GM12878 (cell line): ENCODE measurements around the gene PSAT1. TPM values are rescaled to one million over a fixed set of nuclear protein-coding genes. Genes with fewer than 3 reads are reported as not detected.

Experiments used
- ATAC-seq: fragments of 200-7000 bp; cut with Tn5 transposase; 3 replicates; pipeline ENCODE4 v1.9.1; 2020; ENCODE audit warnings: mild to moderate bottlenecking, moderate library complexity
- BruUV-seq: library from RNA; stranded (reverse); fragments of 400-500 nt; replicated peaks from 2 replicates; lab custom pipeline; 2021; lab: Mats Ljungman, UMichigan
- CTCF ChIA-PET: fragments of 300-600 bp; sonication (Branson Sonifier 250); formaldehyde crosslinking; extraction: SDS; loops from one replicate; lab custom pipeline; 2021; ENCODE audit warnings: inconsistent platforms; lab: Yijun Ruan, JAX
- POLR2A ChIA-PET: fragments of 350-600 bp; formaldehyde crosslinking; extraction: SDS; loops from one replicate; lab custom pipeline; 2021; ENCODE audit warnings: inconsistent platforms; lab: Charles Lee
- RAD21 ChIA-PET: fragments of 300-600 bp; sonication (Branson Sonifier 250); formaldehyde crosslinking; loops from one replicate; lab custom pipeline; 2023; ENCODE audit warnings: antibody characterized with exemption; ENCODE audit not compliant: unreplicated experiment; lab: Charles Lee
- SMC1A ChIA-PET: fragments of 300-600 bp; sonication (Branson Sonifier 250); formaldehyde crosslinking; loops from one replicate; lab custom pipeline; 2023; ENCODE audit not compliant: unreplicated experiment, uncharacterized antibody; lab: Charles Lee
- DNase-seq: peaks from one replicate; pipeline ENCODE4 v3.0.0-alpha.2; 2011; ENCODE audit warnings: low read depth, low spot score
- FAIRE-seq: peaks from 3 replicates; lab custom pipeline; 2011; peaks lifted over from hg19 to GRCh38; lab: Jason Lieb, UNC
- H2AFZ ChIP-seq: 2 replicates; pipeline ENCODE4 v1.6.0; 2011; ENCODE audit warnings: low read depth, low read length, control low read depth; ENCODE audit not compliant: control insufficient read depth
- H3K27ac ChIP-seq: 2 replicates; pipeline ENCODE4 v1.5.1; 2011; ENCODE audit warnings: control low read depth; ENCODE audit not compliant: control insufficient read depth, insufficient read depth
- H3K27me3 ChIP-seq, 2 experiments: replicated peaks in 1 of 2; 2 replicates each; pipeline versions ENCODE4 v1.6.0 to v1.6.1; 2011; ENCODE audit warnings: low read length in 1 of 2; ENCODE audit not compliant: control insufficient read depth in 2 of 2, insufficient read depth in 2 of 2
- H3K36me3 ChIP-seq, 2 experiments: 2 replicates each; pipeline ENCODE4 v1.5.1; 2011; ENCODE audit warnings: low read length in 1 of 2; ENCODE audit not compliant: control insufficient read depth in 2 of 2, insufficient read depth in 2 of 2
- H3K4me1 ChIP-seq: 2 replicates; pipeline ENCODE4 v1.6.1; 2011; ENCODE audit warnings: mild to moderate bottlenecking, low read length, moderate library complexity, mixed read lengths; ENCODE audit not compliant: control insufficient read depth, insufficient read depth
- H3K4me2 ChIP-seq: 2 replicates; pipeline ENCODE4 v1.6.0; 2011; ENCODE audit warnings: control low read depth; ENCODE audit not compliant: control insufficient read depth, insufficient read depth
- H3K4me3 ChIP-seq: fragments of 200-600 bp; sonication (generic); 2 replicates; pipeline ENCODE4 v1.5.1; 2016
- H3K79me2 ChIP-seq: 2 replicates; pipeline ENCODE4 v1.6.0; 2011; ENCODE audit warnings: low read length; ENCODE audit not compliant: control insufficient read depth, insufficient read depth
- H3K9ac ChIP-seq: 2 replicates; pipeline ENCODE4 v1.8.0; 2011; ENCODE audit warnings: low read length, control low read depth, mixed read lengths; ENCODE audit not compliant: control insufficient read depth, insufficient read depth
- H3K9me3 ChIP-seq: replicated peaks from 3 replicates; pipeline ENCODE4 v1.5.1; 2011; ENCODE audit warnings: mild to moderate bottlenecking, low read length; ENCODE audit not compliant: control insufficient read depth, insufficient read depth
- H4K20me1 ChIP-seq: 2 replicates; pipeline ENCODE4 v1.6.0; 2011; ENCODE audit not compliant: control insufficient read depth, insufficient read depth
- ATF7 ChIP-seq: fragments of 450-650 bp; IDR thresholded peaks from 2 replicates; pipeline ENCODE4 v1.6.1; 2016; ENCODE audit warnings: low read depth, mild to moderate bottlenecking
- GABPA ChIP-seq: IDR thresholded peaks from 2 replicates; pipeline ENCODE4 v1.6.1; 2014; ENCODE audit warnings: antibody characterized with exemption, low read depth, mild to moderate bottlenecking, inconsistent platforms
- JUND ChIP-seq: IDR thresholded peaks from 2 replicates; pipeline ENCODE4 v1.6.1; 2012; ENCODE audit warnings: low read depth, mild to moderate bottlenecking, low read length, improper control_type of control experiment, moderate library complexity
- NFYA ChIP-seq: IDR thresholded peaks from 2 replicates; pipeline ENCODE4 v1.6.1; 2011; ENCODE audit warnings: low read depth, mild to moderate bottlenecking, low read length, improper control_type of control experiment, borderline replicate concordance
- POLR2AphosphoS5 ChIP-seq: IDR thresholded peaks from 2 replicates; pipeline ENCODE4 v1.6.1; 2011; ENCODE audit warnings: mild to moderate bottlenecking, low read length, inconsistent platforms
- RAD51 ChIP-seq: fragments of 450-650 bp; IDR thresholded peaks from 2 replicates; pipeline ENCODE4 v1.6.1; 2016; ENCODE audit warnings: moderate library complexity, mild to moderate bottlenecking, inconsistent platforms
- SREBF2 ChIP-seq: IDR thresholded peaks from 2 replicates; pipeline ENCODE4 v1.6.1; 2012; ENCODE audit warnings: mild to moderate bottlenecking, low read length
- SUPT20H ChIP-seq: IDR thresholded peaks from 2 replicates; pipeline ENCODE4 v1.6.1; 2011; ENCODE audit warnings: low read depth, mild to moderate bottlenecking, low read length, moderate library complexity, borderline replicate concordance; ENCODE audit not compliant: control insufficient read depth
- ZBED1 ChIP-seq: IDR thresholded peaks from 2 replicates; pipeline ENCODE4 v1.6.1; 2016; ENCODE audit warnings: borderline replicate concordance
- WGBS: methylation state at CpG from one replicate; pipeline ENCODE4 v1.1.6; 2016; ENCODE audit warnings: low lambda C conversion rate; ENCODE audit not compliant: insufficient replicate concordance, insufficient coverage; ENCODE audit errors: missing lambda C conversion rate; 5-methylcytosine and 5-hydroxymethylcytosine counted together
- in situ Hi-C: fragments of 300-500 bp; cut with MboI; formaldehyde crosslinking; loops from 9 replicates; pipeline ENCODE4 v1.14.3; 2018; ENCODE audit warnings: mixed read lengths
- intact Hi-C: fragments of 100-400 bp; cut with micrococcal nuclease; formaldehyde crosslinking; loops from one replicate; pipeline ENCODE4 v1.14.2; 2022; ENCODE audit not compliant: unreplicated experiment
- polyA plus RNA-seq, 11 experiments: library from polyadenylated mRNA; depleted of rRNA in 4 of 11; unstranded in 6 of 11; stranded (reverse) in 5 of 11; fragments of >200 nt; fragmentation: Nextera tagmentation in 4 of 11; fragmentation: Illumina TruSeq in 1 of 11; extraction: Ambion mirVana in 4 of 11; extraction: Trizol in 1 of 11; gene quantifications; 1 replicate in 1 of 11; 2 replicates in 10 of 11; pipeline versions ENCODE4 v1.2.1 to v1.2.3, GENCODE V29; 2011 to 2016; ENCODE audit warnings: inconsistent platforms in 2 of 11, missing spikeins in 2 of 11, low read depth in 1 of 11
- total RNA-seq, 4 experiments: library from RNA; depleted of rRNA in 3 of 4; stranded (reverse); fragments of >200 nt in 3 of 4; fragmentation: Illumina TruSeq in 1 of 4; extraction: Trizol in 1 of 4; gene quantifications; 2 replicates each; pipeline versions ENCODE4 v1.2.1 to v1.2.3, GENCODE V29; 2013 to 2021
- TF ChIP-seq, protein P1 (sequence below), 3 experiments: IDR thresholded peaks in 2 of 3; conservative IDR thresholded peaks in 1 of 3; 2 replicates each; pipeline ENCODE4 v1.5.1; 2011; ENCODE audit warnings: low read depth in 3 of 3, low read length in 3 of 3, mild to moderate bottlenecking in 3 of 3, control low read depth in 2 of 3, moderate library complexity in 2 of 3, inconsistent platforms in 1 of 3, mixed read lengths in 1 of 3; ENCODE audit not compliant: control insufficient read depth in 2 of 3, insufficient read depth in 1 of 3; ENCODE audit errors: extremely low read depth in 1 of 3
- TF ChIP-seq, protein P2 (sequence below): IDR thresholded peaks from 2 replicates; pipeline ENCODE4 v1.6.1; 2012; ENCODE audit warnings: low read depth, low read length, improper control_type of control experiment
- TF ChIP-seq, protein P3 (sequence below): fragments of 450-650 bp; IDR thresholded peaks from 2 replicates; pipeline ENCODE4 v1.6.1; 2017; ENCODE audit warnings: low read depth, mild to moderate bottlenecking, moderate library complexity

PSAT1 gene
- total and polyA plus RNA-seq, 10 of the 15 experiments (the other 5 are each of a cell fraction or from before 2014, with no cell fraction given), result 35.1 to 126 (median 51.9) TPM

DNA sequence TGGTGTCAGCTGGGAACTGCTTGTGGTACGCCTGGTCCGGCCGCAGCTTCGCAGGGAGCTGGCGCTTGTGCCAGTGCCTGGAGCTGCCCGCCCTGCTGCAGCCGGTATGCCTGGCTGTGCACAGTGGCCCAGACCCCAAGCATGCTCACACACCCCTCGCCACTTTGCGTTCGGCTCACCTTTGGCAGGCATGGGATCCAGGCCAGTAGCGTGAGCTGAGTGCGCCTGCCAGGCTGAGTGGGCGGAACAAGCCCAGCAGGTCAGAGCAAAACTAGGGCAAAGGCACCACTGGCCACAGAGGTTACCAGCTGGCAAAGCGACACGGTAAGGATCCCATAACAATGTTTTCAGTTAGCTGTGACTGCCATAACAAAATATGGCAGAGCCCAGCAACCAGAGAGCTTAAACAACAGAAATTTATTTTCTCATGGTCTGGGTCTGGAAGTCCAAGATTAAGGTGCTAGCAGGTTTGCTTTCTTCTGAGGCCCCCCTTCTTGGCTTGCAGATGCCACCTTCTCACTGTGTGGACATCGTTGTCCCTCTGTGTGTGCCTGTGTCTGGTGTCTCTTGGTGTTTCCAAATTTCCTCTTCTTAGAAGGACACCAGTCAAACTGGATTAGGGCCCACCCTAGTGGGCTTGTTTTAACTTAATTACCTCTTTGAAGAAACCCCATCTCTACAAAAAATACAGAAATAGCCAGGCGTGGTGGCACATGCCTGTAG is 61.6 kb downstream of the PSAT1 start:
- H3K9ac ChIP-seq, result no peak overlapping the region
- WGBS, result 88% methylated on average over 16 of the region's 17 CpGs
- no peaks in the 10 kb centered on the region for H4K20me1 ChIP-seq
- no peaks in the 10 kb centered on the region for H3K27me3 ChIP-seq
- H3K36me3 ChIP-seq, result no peaks in the 10 kb centered on the region
- no peak for TF ChIP-seq GABPA
- no peaks in the 10 kb centered on the region for H3K79me2 ChIP-seq
- no peaks in the 10 kb centered on the region; the same call in 1 of the 2 replicates for H3K4me1 ChIP-seq
- no peak for ATAC-seq
- ChIA-PET SMC1A (no interaction called here), POLR2A (no interaction called here), CTCF (interaction anchor here (0.9 to 2.5 kb wide), 3 partner anchors 7 to 119 kb away, joined by 3 to 19 read pairs (median 4); no protein-coding TSS in a partner anchor), RAD21 (interaction anchor here (1.7 kb wide), 1 partner anchor 11 kb away, joined by 4 read pairs; no protein-coding TSS in a partner anchor)
- 0 out of 2 replicates have a peak overlapping the region, but pooled peaks have one; percentile 3 for H3K4me2 ChIP-seq
- no peak overlapping the region for H3K27ac ChIP-seq
- DNase-seq, result no peak
- intact Hi-C loops, result no loop called here
- H3K4me3 ChIP-seq, result no peak overlapping the region
- no peak for FAIRE-seq
- H3K9me3 ChIP-seq, result no peaks in the 10 kb centered on the region
- BruUV-seq, result no TSS peak
- H2AFZ ChIP-seq, result no peak overlapping the region
- in situ Hi-C loops, result no loop called here

DNA sequence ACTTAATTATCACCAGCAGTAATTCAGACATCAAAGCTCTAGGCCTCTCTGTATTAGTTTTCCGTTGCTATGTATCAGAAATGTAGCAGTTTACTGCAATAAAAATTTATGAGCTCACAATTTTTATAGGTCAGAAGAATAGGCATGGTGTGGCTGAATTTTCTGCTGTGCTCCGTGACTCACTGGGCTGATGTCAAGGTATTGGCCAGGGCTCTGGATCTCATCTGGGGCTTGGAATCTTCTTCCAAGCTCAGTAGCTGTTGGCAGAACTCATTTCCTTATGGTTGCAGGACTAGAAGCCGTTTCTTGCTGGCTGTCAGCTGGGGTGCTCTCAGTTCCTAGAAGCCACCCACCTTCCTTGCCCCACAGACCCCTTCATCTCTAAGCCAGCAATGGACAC is 66.3 kb downstream of the PSAT1 start:
- DNase-seq, result no peak
- intact Hi-C loops (no loop called here), in situ Hi-C loops (no loop called here)
- no peak for FAIRE-seq
- H3K4me3 ChIP-seq, result no peak overlapping the region
- no peak overlapping the region for H3K4me2 ChIP-seq
- no peak overlapping the region for H2AFZ ChIP-seq
- H3K27ac ChIP-seq, result no peak overlapping the region
- 25% methylated on average over 3 of the region's 3 CpGs for WGBS
- ChIA-PET RAD21 (interaction anchor here (1.4 kb wide), 1 partner anchor 9 kb away, joined by 3 read pairs; no protein-coding TSS in a partner anchor), CTCF (interaction anchor here (1.6 kb wide), 1 partner anchor 327 kb away, joined by 4 read pairs; no protein-coding TSS in a partner anchor), POLR2A (no interaction called here), SMC1A (no interaction called here)
- ATAC-seq, result no peak
- H3K36me3 ChIP-seq, result no peaks in the 10 kb centered on the region
- H3K9me3 ChIP-seq, result no peaks in the 10 kb centered on the region
- H4K20me1 ChIP-seq, result no peaks in the 10 kb centered on the region
- no TSS peak for BruUV-seq
- no peaks in the 10 kb centered on the region for H3K4me1 ChIP-seq
- H3K27me3 ChIP-seq, result no peaks in the 10 kb centered on the region
- H3K79me2 ChIP-seq, result no peaks in the 10 kb centered on the region
- H3K9ac ChIP-seq, result no peak overlapping the region
- TF ChIP-seq POLR2AphosphoS5, result no peak
- no peak for TF ChIP-seq ATF7
- no peak for TF ChIP-seq RAD51
- TF ChIP-seq SUPT20H, result no peak
- TF ChIP-seq, protein P1, sequence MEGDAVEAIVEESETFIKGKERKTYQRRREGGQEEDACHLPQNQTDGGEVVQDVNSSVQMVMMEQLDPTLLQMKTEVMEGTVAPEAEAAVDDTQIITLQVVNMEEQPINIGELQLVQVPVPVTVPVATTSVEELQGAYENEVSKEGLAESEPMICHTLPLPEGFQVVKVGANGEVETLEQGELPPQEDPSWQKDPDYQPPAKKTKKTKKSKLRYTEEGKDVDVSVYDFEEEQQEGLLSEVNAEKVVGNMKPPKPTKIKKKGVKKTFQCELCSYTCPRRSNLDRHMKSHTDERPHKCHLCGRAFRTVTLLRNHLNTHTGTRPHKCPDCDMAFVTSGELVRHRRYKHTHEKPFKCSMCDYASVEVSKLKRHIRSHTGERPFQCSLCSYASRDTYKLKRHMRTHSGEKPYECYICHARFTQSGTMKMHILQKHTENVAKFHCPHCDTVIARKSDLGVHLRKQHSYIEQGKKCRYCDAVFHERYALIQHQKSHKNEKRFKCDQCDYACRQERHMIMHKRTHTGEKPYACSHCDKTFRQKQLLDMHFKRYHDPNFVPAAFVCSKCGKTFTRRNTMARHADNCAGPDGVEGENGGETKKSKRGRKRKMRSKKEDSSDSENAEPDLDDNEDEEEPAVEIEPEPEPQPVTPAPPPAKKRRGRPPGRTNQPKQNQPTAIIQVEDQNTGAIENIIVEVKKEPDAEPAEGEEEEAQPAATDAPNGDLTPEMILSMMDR (IDR thresholded peaks at IDR 0.05 in 2 of 3, conservative IDR thresholded peaks at IDR 0.05 in 1 of 3; ENCODE audit: control insufficient read depth in 2 of 3, extremely low read depth in 1 of 3, insufficient read depth in 1 of 3, low read depth in 3 of 3, low read length in 3 of 3), result no peak
- TF ChIP-seq, protein P2, sequence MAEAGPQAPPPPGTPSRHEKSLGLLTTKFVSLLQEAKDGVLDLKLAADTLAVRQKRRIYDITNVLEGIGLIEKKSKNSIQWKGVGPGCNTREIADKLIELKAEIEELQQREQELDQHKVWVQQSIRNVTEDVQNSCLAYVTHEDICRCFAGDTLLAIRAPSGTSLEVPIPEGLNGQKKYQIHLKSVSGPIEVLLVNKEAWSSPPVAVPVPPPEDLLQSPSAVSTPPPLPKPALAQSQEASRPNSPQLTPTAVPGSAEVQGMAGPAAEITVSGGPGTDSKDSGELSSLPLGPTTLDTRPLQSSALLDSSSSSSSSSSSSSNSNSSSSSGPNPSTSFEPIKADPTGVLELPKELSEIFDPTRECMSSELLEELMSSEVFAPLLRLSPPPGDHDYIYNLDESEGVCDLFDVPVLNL, result no peak
- TF ChIP-seq, protein P3, sequence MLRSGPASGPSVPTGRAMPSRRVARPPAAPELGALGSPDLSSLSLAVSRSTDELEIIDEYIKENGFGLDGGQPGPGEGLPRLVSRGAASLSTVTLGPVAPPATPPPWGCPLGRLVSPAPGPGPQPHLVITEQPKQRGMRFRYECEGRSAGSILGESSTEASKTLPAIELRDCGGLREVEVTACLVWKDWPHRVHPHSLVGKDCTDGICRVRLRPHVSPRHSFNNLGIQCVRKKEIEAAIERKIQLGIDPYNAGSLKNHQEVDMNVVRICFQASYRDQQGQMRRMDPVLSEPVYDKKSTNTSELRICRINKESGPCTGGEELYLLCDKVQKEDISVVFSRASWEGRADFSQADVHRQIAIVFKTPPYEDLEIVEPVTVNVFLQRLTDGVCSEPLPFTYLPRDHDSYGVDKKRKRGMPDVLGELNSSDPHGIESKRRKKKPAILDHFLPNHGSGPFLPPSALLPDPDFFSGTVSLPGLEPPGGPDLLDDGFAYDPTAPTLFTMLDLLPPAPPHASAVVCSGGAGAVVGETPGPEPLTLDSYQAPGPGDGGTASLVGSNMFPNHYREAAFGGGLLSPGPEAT, result no peak
- TF ChIP-seq ZBED1, result no peak
- TF ChIP-seq NFYA, result no peak
- TF ChIP-seq JUND, result no peak
- no peak for TF ChIP-seq SREBF2
